ENCODE data around the gene RRAS2. TPM values are rescaled to one million over a fixed set of nuclear protein-coding genes. Genes with fewer than 3 reads are reported as not detected.

Gene RRAS2
- total and polyA plus RNA-seq, 9 of the 15 experiments (the other 6 are each of a cell fraction or from before 2014, with no cell fraction given), result 9.4 to 47.5 (median 37.6) TPM

GRCh38 chr11:14308897-14309387 lies 50.0 kb downstream of the RRAS2 start:
- peaks cover 40% of the 10 kb centered on the region for H3K79me2 ChIP-seq (ENCODE audit: control insufficient read depth, insufficient read depth, low read length)
- peaks cover 0 to 3% of the 10 kb centered on the region in 2 experiments; a peak in 2 of 5 replicates for H3K4me1 ChIP-seq (replicated peaks in 1 of 2; ENCODE audit: control insufficient read depth in 2 of 2, insufficient read depth in 2 of 2, low read length in 2 of 2)
- H3K27me3 ChIP-seq (ENCODE audit: control insufficient read depth in 2 of 2, insufficient read depth in 2 of 2, low read length in 2 of 2), result no peaks in the 10 kb centered on the region
- H3K36me3 ChIP-seq (ENCODE audit: control insufficient read depth, insufficient read depth, low read length), result no peaks in the 10 kb centered on the region
- FAIRE-seq (no peak), ATAC-seq (no peak), DNase-seq (ENCODE audit: extremely low read depth in 1 of 4, low spot score in 3 of 4) (no peak)
- WGBS (ENCODE audit: insufficient coverage, low coverage, missing lambda C conversion rate), result 75% methylated on average over 1 of the region's 1 CpG
- no peak overlapping the region for H3K9ac ChIP-seq (ENCODE audit: insufficient read depth in 1 of 2, low read depth in 2 of 2, low read length in 2 of 2)
- no peak overlapping the region for H3K27ac ChIP-seq (ENCODE audit: extremely low read depth, low read depth, low read length)
- H3K9me1 ChIP-seq (ENCODE audit: control insufficient read depth, insufficient read depth, low read length), result no peaks in the 10 kb centered on the region
- H4K20me1 ChIP-seq (replicated peaks; ENCODE audit: control insufficient read depth, insufficient read depth, low read length), result 0 out of 2 replicates have a peak, but pooled peaks cover 15% of the 10 kb centered on the region
- in situ Hi-C loops (cut with MboI), result loop anchor here (10.0 kb wide), 2 partner anchors 106 to 146 kb away; no protein-coding TSS in a partner anchor
- H2AFZ ChIP-seq (ENCODE audit: low read depth, low read length), result no peak overlapping the region
- no peak overlapping the region for H3K4me3 ChIP-seq
- TF ChIP-seq MAFK (IDR thresholded peaks at IDR 0.05; ENCODE audit: low read length) (0 out of 2 replicates have a peak, but pooled peaks have one; percentile 9), ZNF668 (CRISPR knock-in tag; IDR thresholded peaks at IDR 0.05) (no peak), XRCC3 (IDR thresholded peaks at IDR 0.05) (no peak), MAZ (CRISPR knock-in tag; conservative IDR thresholded peaks at IDR 0.05 in 1 of 2, IDR thresholded peaks at IDR 0.05 in 1 of 2) (no peak), TGIF2 (CRISPR knock-in tag; IDR thresholded peaks at IDR 0.05) (no peak), MAFF (IDR thresholded peaks at IDR 0.05; ENCODE audit: low read length) (0 out of 2 replicates have a peak, but pooled peaks have one; percentile 7)
- ChIA-PET CTCF (ENCODE audit: low intra/inter-chr PET ratio) (interaction anchor here (0.5 kb wide), 1 partner anchor 1554 kb away, joined by 3 read pairs; no protein-coding TSS in a partner anchor), POLR2A (interaction anchor here (0.6 to 1.1 kb wide), 2 partner anchors 12 to 147 kb away, joined by 5 read pairs; no protein-coding TSS in a partner anchor)
- no peaks in the 10 kb centered on the region for H3K9me3 ChIP-seq (replicated peaks; ENCODE audit: control insufficient read depth, insufficient read depth, low read depth, low read length)
- intact Hi-C loops (cut with micrococcal nuclease), result no loop called here
- BruUV-seq (replicated peaks), result no TSS peak
- H3K4me2 ChIP-seq (ENCODE audit: insufficient read depth, low read length), result no peak overlapping the region
